GM23338 (cell line): ENCODE data around the gene LRFN4. TPM values are rescaled to one million over a fixed set of nuclear protein-coding genes. Genes with fewer than 3 reads are reported as not detected.

Source experiments
- EZH2 ChIP-seq: fragments of 200-600 bp; sonication (generic); IDR thresholded peaks from one replicate; pipeline ENCODE4 v1.8.0; 2017; ENCODE audit warnings: antibody characterized with exemption, mild to moderate bottlenecking, low read depth; ENCODE audit not compliant: unreplicated experiment
- EZH2phosphoT487 ChIP-seq: fragments of 200-600 bp; sonication (generic); IDR thresholded peaks from one replicate; pipeline ENCODE4 v1.8.1; 2018; ENCODE audit warnings: antibody characterized with exemption; ENCODE audit not compliant: unreplicated experiment
- JUNB ChIP-seq: IDR thresholded peaks from one replicate; pipeline ENCODE4 v1.6.1; 2016; ENCODE audit warnings: antibody characterized with exemption; ENCODE audit not compliant: unreplicated experiment
- POLR2AphosphoS5 ChIP-seq: IDR thresholded peaks from 2 replicates; pipeline ENCODE4 v1.6.1; 2016; ENCODE audit warnings: antibody characterized with exemption, low read depth
- STAT1 ChIP-seq: IDR thresholded peaks from one replicate; pipeline ENCODE4 v1.6.1; 2016; ENCODE audit warnings: antibody characterized with exemption; ENCODE audit not compliant: unreplicated experiment
- ZNF114 ChIP-seq: fragments of 250-450 bp; sonication (Bioruptor Pico); IDR thresholded peaks from 2 replicates; pipeline ENCODE4 v1.5.0; 2020; ENCODE audit warnings: mild to moderate bottlenecking, moderate library complexity
- polyA plus RNA-seq: library from polyadenylated mRNA; unstranded; fragments of >200 nt; fragmentation: Nextera tagmentation; extraction: Ambion mirVana; gene quantifications from 2 replicates; pipeline ENCODE4 v1.2.1, GENCODE V29; 2016
- total RNA-seq: library from RNA; depleted of rRNA; stranded (reverse); fragments of >200 nt; shearing (Covaris generic); gene quantifications from 2 replicates; pipeline ENCODE4 v1.2.3, GENCODE V29; 2014
- TF ChIP-seq, protein P1 (sequence below): fragments of 250-450 bp; sonication (Bioruptor Pico); IDR thresholded peaks from 2 replicates; pipeline ENCODE4 v1.5.0; 2020; ENCODE audit warnings: mild to moderate bottlenecking, moderate library complexity
- TF ChIP-seq, protein P2 (sequence below): IDR thresholded peaks from 2 replicates; pipeline ENCODE4 v1.6.1; 2016; ENCODE audit warnings: antibody characterized with exemption

The LRFN4 gene
- total and polyA plus RNA-seq, 2 experiments from 2014 or later = 9.8 to 63.5 TPM

DNA sequence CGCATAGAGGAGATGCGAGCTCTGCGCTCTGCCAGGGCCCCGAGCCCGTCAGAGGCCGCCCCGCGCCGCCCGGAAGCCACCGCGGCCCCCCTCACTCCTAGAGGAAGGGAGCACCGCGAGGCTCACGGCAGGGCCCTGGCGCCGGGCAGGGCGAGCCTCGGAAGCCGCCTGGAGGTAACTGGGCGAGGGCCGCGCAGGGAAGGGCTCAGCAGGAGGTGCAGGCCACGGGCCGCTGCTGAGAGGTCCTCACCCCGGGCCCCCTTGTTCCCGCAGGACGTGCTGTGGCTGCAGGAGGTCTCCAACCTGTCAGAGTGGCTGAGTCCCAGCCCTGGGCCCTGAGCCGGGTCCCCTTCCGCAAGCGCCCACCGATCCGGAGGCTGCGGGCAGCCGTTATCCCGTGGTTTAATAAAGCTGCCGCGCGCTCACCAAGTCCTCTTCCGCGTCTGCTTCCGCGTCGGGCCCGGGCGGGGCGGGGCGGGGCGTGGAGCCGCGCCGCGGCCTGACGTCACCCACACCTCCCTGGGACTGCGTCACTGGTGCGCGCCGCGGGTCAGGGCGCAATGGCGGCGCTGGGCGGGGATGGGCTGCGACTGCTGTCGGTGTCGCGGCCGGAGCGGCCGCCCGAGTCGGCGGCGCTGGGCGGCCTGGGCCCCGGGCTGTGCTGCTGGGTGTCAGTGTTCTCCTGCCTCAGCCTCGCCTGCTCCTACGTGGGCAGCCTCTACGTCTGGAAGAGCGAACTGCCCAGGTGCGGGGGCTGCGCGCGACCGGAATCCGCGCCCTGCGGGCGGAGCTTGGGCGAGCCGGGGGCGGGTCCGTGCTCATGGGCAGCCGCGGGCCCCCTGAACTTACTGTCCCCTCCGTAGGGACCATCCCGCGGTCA lies 13.7 kb upstream of the LRFN4 start, which contains the start of gene RCE1 (continued):
- TF ChIP-seq ZNF114 (CRISPR knock-in tag) (no peak), STAT1 (no peak), EZH2phosphoT487 (no peak), JUNB (no peak), EZH2 (no peak), POLR2AphosphoS5 (peak; percentile 87)
- TF ChIP-seq, protein P1, sequence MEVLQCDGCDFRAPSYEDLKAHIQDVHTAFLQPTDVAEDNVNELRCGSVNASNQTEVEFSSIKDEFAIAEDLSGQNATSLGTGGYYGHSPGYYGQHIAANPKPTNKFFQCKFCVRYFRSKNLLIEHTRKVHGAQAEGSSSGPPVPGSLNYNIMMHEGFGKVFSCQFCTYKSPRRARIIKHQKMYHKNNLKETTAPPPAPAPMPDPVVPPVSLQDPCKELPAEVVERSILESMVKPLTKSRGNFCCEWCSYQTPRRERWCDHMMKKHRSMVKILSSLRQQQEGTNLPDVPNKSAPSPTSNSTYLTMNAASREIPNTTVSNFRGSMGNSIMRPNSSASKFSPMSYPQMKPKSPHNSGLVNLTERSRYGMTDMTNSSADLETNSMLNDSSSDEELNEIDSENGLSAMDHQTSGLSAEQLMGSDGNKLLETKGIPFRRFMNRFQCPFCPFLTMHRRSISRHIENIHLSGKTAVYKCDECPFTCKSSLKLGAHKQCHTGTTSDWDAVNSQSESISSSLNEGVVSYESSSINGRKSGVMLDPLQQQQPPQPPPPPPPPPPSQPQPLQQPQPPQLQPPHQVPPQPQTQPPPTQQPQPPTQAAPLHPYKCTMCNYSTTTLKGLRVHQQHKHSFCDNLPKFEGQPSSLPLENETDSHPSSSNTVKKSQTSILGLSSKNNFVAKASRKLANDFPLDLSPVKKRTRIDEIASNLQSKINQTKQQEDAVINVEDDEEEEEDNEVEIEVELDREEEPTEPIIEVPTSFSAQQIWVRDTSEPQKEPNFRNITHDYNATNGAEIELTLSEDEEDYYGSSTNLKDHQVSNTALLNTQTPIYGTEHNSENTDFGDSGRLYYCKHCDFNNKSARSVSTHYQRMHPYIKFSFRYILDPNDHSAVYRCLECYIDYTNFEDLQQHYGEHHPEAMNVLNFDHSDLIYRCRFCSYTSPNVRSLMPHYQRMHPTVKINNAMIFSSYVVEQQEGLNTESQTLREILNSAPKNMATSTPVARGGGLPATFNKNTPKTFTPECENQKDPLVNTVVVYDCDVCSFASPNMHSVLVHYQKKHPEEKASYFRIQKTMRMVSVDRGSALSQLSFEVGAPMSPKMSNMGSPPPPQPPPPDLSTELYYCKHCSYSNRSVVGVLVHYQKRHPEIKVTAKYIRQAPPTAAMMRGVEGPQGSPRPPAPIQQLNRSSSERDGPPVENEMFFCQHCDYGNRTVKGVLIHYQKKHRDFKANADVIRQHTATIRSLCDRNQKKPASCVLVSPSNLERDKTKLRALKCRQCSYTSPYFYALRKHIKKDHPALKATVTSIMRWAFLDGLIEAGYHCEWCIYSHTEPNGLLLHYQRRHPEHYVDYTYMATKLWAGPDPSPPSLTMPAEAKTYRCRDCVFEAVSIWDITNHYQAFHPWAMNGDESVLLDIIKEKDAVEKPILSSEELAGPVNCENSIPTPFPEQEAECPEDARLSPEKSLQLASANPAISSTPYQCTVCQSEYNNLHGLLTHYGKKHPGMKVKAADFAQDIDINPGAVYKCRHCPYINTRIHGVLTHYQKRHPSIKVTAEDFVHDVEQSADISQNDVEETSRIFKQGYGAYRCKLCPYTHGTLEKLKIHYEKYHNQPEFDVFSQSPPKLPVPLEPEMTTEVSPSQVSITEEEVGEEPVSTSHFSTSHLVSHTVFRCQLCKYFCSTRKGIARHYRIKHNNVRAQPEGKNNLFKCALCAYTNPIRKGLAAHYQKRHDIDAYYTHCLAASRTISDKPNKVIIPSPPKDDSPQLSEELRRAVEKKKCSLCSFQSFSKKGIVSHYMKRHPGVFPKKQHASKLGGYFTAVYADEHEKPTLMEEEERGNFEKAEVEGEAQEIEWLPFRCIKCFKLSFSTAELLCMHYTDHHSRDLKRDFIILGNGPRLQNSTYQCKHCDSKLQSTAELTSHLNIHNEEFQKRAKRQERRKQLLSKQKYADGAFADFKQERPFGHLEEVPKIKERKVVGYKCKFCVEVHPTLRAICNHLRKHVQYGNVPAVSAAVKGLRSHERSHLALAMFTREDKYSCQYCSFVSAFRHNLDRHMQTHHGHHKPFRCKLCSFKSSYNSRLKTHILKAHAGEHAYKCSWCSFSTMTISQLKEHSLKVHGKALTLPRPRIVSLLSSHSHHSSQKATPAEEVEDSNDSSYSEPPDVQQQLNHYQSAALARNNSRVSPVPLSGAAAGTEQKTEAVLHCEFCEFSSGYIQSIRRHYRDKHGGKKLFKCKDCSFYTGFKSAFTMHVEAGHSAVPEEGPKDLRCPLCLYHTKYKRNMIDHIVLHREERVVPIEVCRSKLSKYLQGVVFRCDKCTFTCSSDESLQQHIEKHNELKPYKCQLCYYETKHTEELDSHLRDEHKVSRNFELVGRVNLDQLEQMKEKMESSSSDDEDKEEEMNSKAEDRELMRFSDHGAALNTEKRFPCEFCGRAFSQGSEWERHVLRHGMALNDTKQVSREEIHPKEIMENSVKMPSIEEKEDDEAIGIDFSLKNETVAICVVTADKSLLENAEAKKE (CRISPR knock-in tag) = no peak
- TF ChIP-seq, protein P2, sequence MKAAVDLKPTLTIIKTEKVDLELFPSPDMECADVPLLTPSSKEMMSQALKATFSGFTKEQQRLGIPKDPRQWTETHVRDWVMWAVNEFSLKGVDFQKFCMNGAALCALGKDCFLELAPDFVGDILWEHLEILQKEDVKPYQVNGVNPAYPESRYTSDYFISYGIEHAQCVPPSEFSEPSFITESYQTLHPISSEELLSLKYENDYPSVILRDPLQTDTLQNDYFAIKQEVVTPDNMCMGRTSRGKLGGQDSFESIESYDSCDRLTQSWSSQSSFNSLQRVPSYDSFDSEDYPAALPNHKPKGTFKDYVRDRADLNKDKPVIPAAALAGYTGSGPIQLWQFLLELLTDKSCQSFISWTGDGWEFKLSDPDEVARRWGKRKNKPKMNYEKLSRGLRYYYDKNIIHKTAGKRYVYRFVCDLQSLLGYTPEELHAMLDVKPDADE = peak; percentile 24; the same call in 1 of the 2 replicates
